ENCODE measurements around the gene BICC1.

Gene BICC1

DNA sequence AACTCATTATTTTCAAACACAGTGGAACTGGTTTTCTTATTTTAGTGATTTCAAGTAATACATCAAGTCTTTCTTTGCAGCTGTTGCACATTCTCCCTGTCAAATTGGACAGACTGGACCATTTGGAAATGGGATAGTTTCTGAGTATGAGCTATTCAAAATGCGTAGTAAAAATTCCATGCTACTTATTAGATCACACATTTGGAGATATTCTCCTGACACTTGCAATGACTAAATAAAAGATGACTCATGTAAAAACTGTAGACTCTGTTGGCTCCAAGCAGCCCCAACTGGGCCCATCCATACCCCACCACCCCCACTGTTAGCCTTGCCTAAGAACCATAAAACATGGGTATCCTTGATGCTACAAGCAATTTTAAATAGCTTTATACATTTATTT is 25.9 kb upstream of the BICC1 start:
- H3K9me3 ChIP-seq (ENCODE audit: control insufficient read depth in 1 of 2, low read length in 2 of 2) = no peaks in the 10 kb centered on the region
- H3K27me3 ChIP-seq (ENCODE audit: low read depth, low read length) = no peaks in the 10 kb centered on the region
- no peak overlapping the region for H3K4me3 ChIP-seq (ENCODE audit: low read depth in 1 of 2, low read length in 2 of 2)
- H3K4me1 ChIP-seq (ENCODE audit: control insufficient read depth in 1 of 2, insufficient read depth in 2 of 2, low read length in 2 of 2) = no peaks in the 10 kb centered on the region
- no peaks in the 10 kb centered on the region for H3K36me3 ChIP-seq (ENCODE audit: control insufficient read depth in 1 of 2, insufficient read depth in 2 of 2, low read length in 2 of 2)
- H3K27ac ChIP-seq (ENCODE audit: low read length) = no peak overlapping the region

DNA sequence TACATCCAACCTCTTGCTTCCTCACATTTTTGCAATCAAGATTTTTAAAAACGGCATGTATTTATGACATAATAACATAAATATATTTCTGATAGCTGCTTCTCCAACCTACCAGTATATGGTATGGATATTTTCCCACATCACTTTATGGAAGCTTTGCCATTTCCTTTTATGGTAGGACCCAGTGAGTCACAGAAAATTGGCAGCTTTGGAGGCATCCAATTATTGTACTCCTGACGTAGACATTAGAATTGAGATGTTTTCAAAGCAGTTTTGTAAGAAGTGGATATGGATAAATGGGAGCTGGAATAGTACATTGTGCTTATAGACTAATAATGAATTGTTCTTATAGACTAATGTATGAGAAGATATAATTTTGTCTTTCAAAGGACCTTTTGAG is 23.8 kb upstream of the BICC1 start:
- Histone ChIP-seq H3K36me3 (ENCODE audit: control insufficient read depth in 1 of 2, insufficient read depth in 2 of 2, low read length in 2 of 2) (no peaks in the 10 kb centered on the region), H3K4me1 (ENCODE audit: control insufficient read depth in 1 of 2, insufficient read depth in 2 of 2, low read length in 2 of 2) (no peaks in the 10 kb centered on the region), H3K27ac (ENCODE audit: low read length) (no peak overlapping the region), H3K9me3 (ENCODE audit: control insufficient read depth in 1 of 2, low read length in 2 of 2) (no peaks in the 10 kb centered on the region), H3K27me3 (ENCODE audit: low read depth, low read length) (no peaks in the 10 kb centered on the region), H3K4me3 (ENCODE audit: low read depth in 1 of 2, low read length in 2 of 2) (no peak overlapping the region)

DNA sequence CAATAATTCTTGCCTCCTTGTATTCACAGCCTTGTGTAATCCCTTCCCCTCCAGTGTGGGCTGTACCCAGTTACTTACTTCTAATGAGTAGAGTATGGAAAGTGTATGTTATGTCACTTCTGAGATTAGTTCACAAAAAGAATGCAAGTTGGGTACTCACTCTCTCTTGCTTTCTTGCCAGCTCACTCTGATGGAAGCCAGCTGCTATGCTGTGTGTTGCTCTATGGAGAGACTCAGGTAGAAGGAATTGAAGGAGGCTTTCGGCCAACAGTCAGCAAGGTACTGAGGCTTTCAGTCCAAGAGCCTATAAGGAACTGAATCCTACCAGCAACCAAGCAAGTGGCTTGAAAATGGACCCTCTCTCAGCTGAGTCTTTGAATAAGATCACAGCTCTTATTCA is 9.7 kb upstream of the BICC1 start:
- Histone ChIP-seq H3K9me3 (ENCODE audit: control insufficient read depth in 1 of 2, low read length in 2 of 2) (no peaks in the 10 kb centered on the region), H3K36me3 (ENCODE audit: control insufficient read depth in 1 of 2, insufficient read depth in 2 of 2, low read length in 2 of 2) (no peaks in the 10 kb centered on the region), H3K4me1 (ENCODE audit: control insufficient read depth in 1 of 2, insufficient read depth in 2 of 2, low read length in 2 of 2) (no peaks in the 10 kb centered on the region), H3K27ac (ENCODE audit: low read length) (no peak overlapping the region), H3K4me3 (ENCODE audit: low read depth in 1 of 2, low read length in 2 of 2) (no peak overlapping the region), H3K27me3 (ENCODE audit: low read depth, low read length) (no peaks in the 10 kb centered on the region)

DNA sequence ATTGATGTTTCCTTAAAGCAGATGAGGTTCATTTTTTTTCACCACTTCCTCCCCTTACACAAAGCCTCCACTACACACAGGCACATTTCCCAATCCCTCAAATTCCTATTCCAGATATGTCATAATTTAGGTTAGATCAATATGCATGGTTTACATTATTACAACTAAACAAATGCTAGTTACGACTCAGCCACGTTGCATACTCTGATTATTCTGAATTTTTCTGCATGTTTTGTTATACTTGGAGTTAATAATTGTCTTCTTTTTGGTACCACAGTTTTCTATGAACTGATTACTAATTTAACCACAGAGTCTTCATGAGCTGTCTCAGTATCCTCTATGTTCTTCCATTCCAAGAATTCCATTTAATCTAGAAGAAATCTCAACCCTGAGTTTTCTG is 4.4 kb upstream of the BICC1 start:
- Histone ChIP-seq H3K36me3 (ENCODE audit: control insufficient read depth in 1 of 2, insufficient read depth in 2 of 2, low read length in 2 of 2) (no peaks in the 10 kb centered on the region), H3K9me3 (ENCODE audit: control insufficient read depth in 1 of 2, low read length in 2 of 2) (no peaks in the 10 kb centered on the region), H3K4me1 (ENCODE audit: control insufficient read depth in 1 of 2, insufficient read depth in 2 of 2, low read length in 2 of 2) (peaks cover 4 to 5% of the 10 kb centered on the region in 2 donors), H3K27me3 (ENCODE audit: low read depth, low read length) (no peaks in the 10 kb centered on the region), H3K4me3 (ENCODE audit: low read depth in 1 of 2, low read length in 2 of 2) (no peak overlapping the region), H3K27ac (ENCODE audit: low read length) (no peak overlapping the region)

DNA sequence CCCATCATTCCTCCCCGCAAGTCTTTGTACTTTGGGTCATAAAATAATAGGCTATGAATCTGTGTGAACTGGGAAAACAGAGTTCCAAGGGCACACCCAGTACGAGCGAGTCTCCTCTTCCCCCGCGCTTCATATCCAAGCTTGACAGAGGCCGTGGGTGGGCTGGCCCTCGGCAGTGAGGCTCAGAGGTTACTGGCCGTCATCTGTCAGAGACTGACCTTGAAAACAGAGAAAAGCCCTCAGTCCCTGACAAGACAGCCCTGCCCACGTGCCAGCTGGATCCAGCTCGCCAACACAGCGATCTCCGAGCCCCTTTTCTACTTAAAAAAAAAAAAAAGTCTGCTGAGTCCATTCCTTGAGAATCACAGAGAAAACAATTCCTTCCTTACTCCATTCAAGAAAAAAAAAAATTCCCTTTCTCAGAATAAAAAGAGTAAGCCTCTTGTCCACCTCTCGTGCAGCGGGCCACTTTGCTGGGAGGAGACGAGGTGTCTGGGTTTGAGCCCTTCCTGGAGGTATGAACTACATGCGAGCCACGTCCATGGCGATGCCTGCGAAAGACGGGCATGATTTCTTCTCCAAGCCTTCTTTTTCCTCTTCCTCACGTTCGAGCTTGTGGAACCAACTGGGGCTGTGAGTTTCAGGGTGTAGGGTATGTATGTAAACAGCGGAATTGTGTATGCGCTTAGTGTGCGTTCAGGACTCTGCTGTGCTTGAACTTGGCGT is 744 bp upstream of the BICC1 start:
- H3K9me3 ChIP-seq (ENCODE audit: control insufficient read depth in 1 of 2, low read length in 2 of 2) = no peaks in the 10 kb centered on the region
- peaks cover 5 to 10% of the 10 kb centered on the region in 2 donors for H3K4me1 ChIP-seq (ENCODE audit: control insufficient read depth in 1 of 2, insufficient read depth in 2 of 2, low read length in 2 of 2)
- peak overlapping the region; percentile 73 to 74 for H3K4me3 ChIP-seq (ENCODE audit: low read depth in 1 of 2, low read length in 2 of 2)
- no peaks in the 10 kb centered on the region for H3K27me3 ChIP-seq (ENCODE audit: low read depth, low read length)
- H3K36me3 ChIP-seq (ENCODE audit: control insufficient read depth in 1 of 2, insufficient read depth in 2 of 2, low read length in 2 of 2) = no peaks in the 10 kb centered on the region
- no peak overlapping the region for H3K27ac ChIP-seq (ENCODE audit: low read length)

DNA sequence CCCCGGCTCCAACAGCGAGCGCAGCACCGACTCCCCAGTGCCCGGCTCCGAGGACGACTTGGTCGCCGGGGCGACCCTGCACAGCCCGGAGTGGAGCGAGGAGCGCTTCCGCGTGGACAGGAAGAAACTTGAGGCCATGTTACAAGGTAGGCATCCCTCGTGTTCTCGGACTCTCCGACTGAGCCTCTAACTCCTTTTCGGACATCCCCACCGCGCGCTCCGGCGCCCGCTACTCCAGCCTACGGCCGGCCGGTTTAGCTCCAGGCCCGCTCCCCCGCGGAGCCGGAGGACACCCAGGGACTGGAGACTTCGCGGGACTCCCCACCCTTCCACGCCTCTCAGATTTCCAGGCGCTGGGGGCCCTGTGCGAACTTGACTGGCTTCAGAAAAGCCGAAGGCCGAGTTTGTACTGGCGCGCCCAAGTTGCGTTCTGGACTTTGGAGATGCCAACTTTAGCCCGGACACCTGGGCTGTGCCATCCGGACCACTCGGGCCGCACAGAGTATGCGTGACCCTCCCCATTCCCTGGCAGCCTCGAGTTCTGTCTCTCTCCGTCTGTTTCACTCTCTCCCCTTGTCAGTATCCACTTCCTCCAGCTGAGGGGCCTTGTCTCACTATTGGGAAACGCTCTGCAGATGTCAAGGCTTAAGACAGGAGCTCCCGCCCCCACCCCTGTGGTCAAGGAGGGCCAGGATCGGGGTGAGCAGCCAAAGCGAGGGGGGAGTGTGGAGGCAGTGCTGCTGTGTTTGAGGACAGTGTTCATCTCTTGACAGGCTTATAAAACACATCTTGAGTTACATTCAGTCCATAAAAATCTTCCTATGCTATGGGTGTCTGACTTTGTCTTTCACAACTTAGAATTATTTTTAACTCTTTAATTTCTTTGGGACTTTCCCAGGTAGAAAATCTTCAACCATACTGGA is 777 bp downstream of the BICC1 start:
- Histone ChIP-seq H3K9me3 (ENCODE audit: control insufficient read depth in 1 of 2, low read length in 2 of 2) (no peaks in the 10 kb centered on the region), H3K4me1 (ENCODE audit: control insufficient read depth in 1 of 2, insufficient read depth in 2 of 2, low read length in 2 of 2) (peaks cover 5 to 10% of the 10 kb centered on the region in 2 donors), H3K4me3 (ENCODE audit: low read depth in 1 of 2, low read length in 2 of 2) (peak overlapping the region; percentile 70 to 85), H3K36me3 (ENCODE audit: control insufficient read depth in 1 of 2, insufficient read depth in 2 of 2, low read length in 2 of 2) (no peaks in the 10 kb centered on the region), H3K27me3 (ENCODE audit: low read depth, low read length) (no peaks in the 10 kb centered on the region), H3K27ac (ENCODE audit: low read length) (peak overlapping the region; percentile 68)

DNA sequence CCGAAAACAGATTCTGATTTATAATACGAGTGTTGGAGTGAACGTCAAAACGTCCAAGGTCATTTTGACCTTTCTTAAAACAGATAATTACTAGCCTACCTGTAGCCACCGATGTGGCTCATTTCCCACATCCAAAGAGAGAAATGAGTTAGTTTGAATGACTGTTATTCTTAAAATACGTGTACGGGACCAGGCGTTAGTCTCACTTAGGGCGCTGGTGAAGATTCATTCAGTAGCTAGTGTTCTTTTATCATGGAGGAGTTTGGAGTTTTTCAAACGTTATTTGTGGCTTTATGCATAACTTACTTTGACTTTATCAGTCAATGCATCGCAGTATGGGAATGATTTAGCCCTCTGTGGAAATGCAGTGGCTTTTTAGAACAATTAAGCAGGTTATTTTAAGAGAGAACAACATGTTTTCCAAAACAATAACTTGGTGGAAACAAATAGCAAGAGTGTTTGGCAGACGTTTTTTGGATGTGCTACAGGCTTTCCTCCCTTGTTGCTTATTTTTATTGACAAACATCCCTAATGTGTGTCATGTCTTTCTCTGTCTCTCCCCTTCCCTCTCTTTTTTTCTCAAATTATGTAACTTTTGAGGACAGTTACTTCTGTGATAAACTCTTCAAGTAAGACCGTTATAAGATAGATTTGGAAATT is 1.6 kb downstream of the BICC1 start:
- peak overlapping the region; percentile 68 for H3K27ac ChIP-seq (ENCODE audit: low read length)
- no peaks in the 10 kb centered on the region for H3K27me3 ChIP-seq (ENCODE audit: low read depth, low read length)

DNA sequence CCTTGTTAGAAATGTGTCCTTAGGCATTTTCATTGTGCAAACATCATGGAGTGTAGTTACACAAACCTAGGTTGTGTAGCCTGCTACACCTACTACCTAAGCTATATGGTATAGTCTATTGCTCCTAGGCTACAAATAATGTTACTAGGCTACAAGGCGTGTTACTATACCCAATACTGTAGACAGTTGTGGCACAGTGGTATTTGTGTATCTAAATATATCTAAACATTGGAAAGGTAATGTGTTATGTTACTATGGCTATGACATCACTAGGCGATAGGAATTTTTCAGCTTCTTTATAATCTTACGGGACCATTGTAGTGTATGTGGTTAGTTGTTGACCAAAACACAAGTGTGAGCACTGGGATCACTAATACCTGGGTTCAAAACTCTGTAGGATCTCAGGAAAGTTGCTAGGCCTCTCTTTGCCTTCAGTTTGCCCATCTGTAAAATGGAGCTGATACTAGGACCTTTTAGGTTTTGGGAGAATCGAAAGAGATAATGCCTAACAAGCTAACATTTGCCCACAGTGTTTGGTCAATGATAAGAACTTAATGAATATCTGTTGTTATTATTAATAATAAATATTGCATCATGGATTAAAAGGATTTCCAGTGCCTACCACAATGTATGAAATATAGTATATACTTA is 2.7 kb downstream of the BICC1 start:
- no peaks in the 10 kb centered on the region for H3K36me3 ChIP-seq (ENCODE audit: control insufficient read depth in 1 of 2, insufficient read depth in 2 of 2, low read length in 2 of 2)
- peaks cover 5 to 10% of the 10 kb centered on the region in 2 donors for H3K4me1 ChIP-seq (ENCODE audit: control insufficient read depth in 1 of 2, insufficient read depth in 2 of 2, low read length in 2 of 2)
- no peaks in the 10 kb centered on the region for H3K27me3 ChIP-seq (ENCODE audit: low read depth, low read length)
- H3K27ac ChIP-seq (ENCODE audit: low read length) = no peak overlapping the region
- H3K9me3 ChIP-seq (ENCODE audit: control insufficient read depth in 1 of 2, low read length in 2 of 2) = no peaks in the 10 kb centered on the region
- peak overlapping the region; percentile 70 to 85 for H3K4me3 ChIP-seq (ENCODE audit: low read depth in 1 of 2, low read length in 2 of 2)

More for the DNA sequence above, 1.6 kb downstream of the BICC1 start:
- peaks cover 5 to 10% of the 10 kb centered on the region in 2 donors for H3K4me1 ChIP-seq (ENCODE audit: control insufficient read depth in 1 of 2, insufficient read depth in 2 of 2, low read length in 2 of 2)
- no peaks in the 10 kb centered on the region for H3K36me3 ChIP-seq (ENCODE audit: control insufficient read depth in 1 of 2, insufficient read depth in 2 of 2, low read length in 2 of 2)
- H3K4me3 ChIP-seq (ENCODE audit: low read depth in 1 of 2, low read length in 2 of 2) = peak overlapping the region; percentile 70 to 85
- H3K9me3 ChIP-seq (ENCODE audit: control insufficient read depth in 1 of 2, low read length in 2 of 2) = no peaks in the 10 kb centered on the region

DNA sequence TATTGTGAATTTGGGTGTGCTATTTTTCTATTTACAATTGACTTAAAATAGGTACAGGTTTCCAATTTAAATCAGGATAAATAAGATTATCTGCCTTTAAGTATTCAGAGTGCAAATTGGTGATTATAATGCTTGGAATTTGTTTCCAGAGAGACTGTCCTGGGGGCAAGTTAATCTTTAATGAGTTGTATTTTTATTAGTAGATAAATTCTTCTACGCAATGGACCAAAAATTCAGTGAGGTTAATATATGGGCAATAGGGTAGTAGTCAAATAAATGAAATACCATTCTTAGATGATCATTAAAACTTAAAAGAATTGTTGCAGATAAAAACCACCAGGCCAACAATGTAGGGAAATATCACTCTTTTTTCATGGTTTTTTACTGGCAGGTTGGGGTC is 3.4 kb downstream of the BICC1 start:
- no peaks in the 10 kb centered on the region for H3K27me3 ChIP-seq (ENCODE audit: low read depth, low read length)
- no peak overlapping the region for H3K4me3 ChIP-seq (ENCODE audit: low read depth in 1 of 2, low read length in 2 of 2)
- H3K9me3 ChIP-seq (ENCODE audit: control insufficient read depth in 1 of 2, low read length in 2 of 2) = no peaks in the 10 kb centered on the region
- H3K36me3 ChIP-seq (ENCODE audit: control insufficient read depth in 1 of 2, insufficient read depth in 2 of 2, low read length in 2 of 2) = no peaks in the 10 kb centered on the region
- no peak overlapping the region for H3K27ac ChIP-seq (ENCODE audit: low read length)
- H3K4me1 ChIP-seq (ENCODE audit: control insufficient read depth in 1 of 2, insufficient read depth in 2 of 2, low read length in 2 of 2) = peaks cover 5 to 10% of the 10 kb centered on the region in 2 donors

DNA sequence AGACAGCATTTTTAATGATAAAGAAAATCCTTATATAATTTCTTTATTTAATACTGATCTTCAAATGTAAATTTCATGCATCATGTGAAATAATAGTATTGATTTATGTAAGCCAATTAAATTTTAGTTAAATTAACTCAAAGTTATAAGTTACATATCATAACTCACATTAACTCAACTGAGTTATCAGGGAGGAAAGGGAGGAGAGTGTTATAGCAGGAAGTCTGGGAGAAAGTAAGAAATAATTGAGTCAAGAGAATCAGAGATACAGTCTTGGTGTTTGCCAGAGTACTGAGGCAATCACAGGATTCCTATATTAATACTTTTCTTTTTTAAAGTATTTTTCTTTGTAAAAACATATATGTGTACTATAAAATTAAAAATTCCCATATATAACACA is 4.0 kb downstream of the BICC1 start:
- Histone ChIP-seq H3K27me3 (ENCODE audit: low read depth, low read length) (no peaks in the 10 kb centered on the region), H3K4me3 (ENCODE audit: low read depth in 1 of 2, low read length in 2 of 2) (no peak overlapping the region), H3K4me1 (ENCODE audit: control insufficient read depth in 1 of 2, insufficient read depth in 2 of 2, low read length in 2 of 2) (peaks cover 5 to 10% of the 10 kb centered on the region in 2 donors), H3K36me3 (ENCODE audit: control insufficient read depth in 1 of 2, insufficient read depth in 2 of 2, low read length in 2 of 2) (no peaks in the 10 kb centered on the region), H3K9me3 (ENCODE audit: control insufficient read depth in 1 of 2, low read length in 2 of 2) (no peaks in the 10 kb centered on the region), H3K27ac (ENCODE audit: low read length) (no peak overlapping the region)

DNA sequence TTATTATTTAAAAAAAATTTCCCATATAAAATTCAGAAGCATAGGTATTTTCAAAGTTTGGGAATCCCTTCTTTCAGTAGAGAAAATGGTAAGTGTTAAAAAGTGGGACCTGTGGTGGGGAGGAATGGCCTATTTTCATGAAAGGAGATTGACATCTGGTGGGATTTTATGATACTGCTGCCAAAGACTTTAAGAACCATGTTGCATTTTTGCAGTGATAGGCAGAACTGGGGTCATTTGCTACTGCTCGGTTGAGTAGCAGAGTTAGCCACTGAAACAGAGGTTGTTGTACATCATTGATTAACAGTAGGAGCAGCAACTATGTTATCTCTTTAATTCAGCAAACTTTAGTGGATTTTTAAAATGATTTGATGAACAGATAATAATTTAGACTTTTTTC is 4.4 kb downstream of the BICC1 start:
- Histone ChIP-seq H3K27ac (ENCODE audit: low read length) (no peak overlapping the region), H3K4me1 (ENCODE audit: control insufficient read depth in 1 of 2, insufficient read depth in 2 of 2, low read length in 2 of 2) (peaks cover 3 to 10% of the 10 kb centered on the region in 2 donors), H3K27me3 (ENCODE audit: low read depth, low read length) (no peaks in the 10 kb centered on the region), H3K36me3 (ENCODE audit: control insufficient read depth in 1 of 2, insufficient read depth in 2 of 2, low read length in 2 of 2) (no peaks in the 10 kb centered on the region), H3K4me3 (ENCODE audit: low read depth in 1 of 2, low read length in 2 of 2) (no peak overlapping the region), H3K9me3 (ENCODE audit: control insufficient read depth in 1 of 2, low read length in 2 of 2) (no peaks in the 10 kb centered on the region)

All from muscle layer of duodenum (tissue), 2 donors.